ENCODE data around the gene CFAP206.

- no peak for TF ChIP-seq CTCF (IDR thresholded peaks at IDR 0.05; ENCODE audit: low read depth, low read length)
- no peak for TF ChIP-seq MYC (IDR thresholded peaks at IDR 0.05; ENCODE audit: low read depth, low read length)
These were observed 23.7 kb upstream of the CFAP206 start for GRCh38 chr6:87384038-87384437.
